Heart right ventricle (tissue), 16 donors: ENCODE results near the gene TP63. TPM values are rescaled to one million over a fixed set of nuclear protein-coding genes. Genes with fewer than 3 reads are reported as not detected.

Experiments
- ATAC-seq, 8 donors: fragments of 200-7000 bp; cut with Tn5 transposase; one replicate each; pipeline ENCODE4 v1.9.1; 2020; ENCODE audit warnings: mild to moderate bottlenecking in 8 of 8, moderate library complexity in 8 of 8, moderate number of reproducible peaks in 1 of 8
- DNase-seq, 2 donors: peaks; one replicate each; pipeline ENCODE4 v3.0.0-alpha.2; 2020
- H3K27ac ChIP-seq, 10 donors: fragments of 200-600 bp; sonication (generic) in 2 of 10; one replicate each; pipeline versions ENCODE4 v1.5.0 to v1.8.0; 2020 to 2022; ENCODE audit warnings: mild to moderate bottlenecking in 3 of 10
- H3K27me3 ChIP-seq, 7 donors: fragments of 200-600 bp; one replicate each; pipeline ENCODE4 v1.8.0; 2021 to 2022; ENCODE audit warnings: mild to moderate bottlenecking in 2 of 7
- H3K36me3 ChIP-seq, 9 donors: fragments of 200-600 bp; sonication (generic) in 1 of 9; one replicate each; pipeline versions ENCODE4 v1.5.0 to v1.8.0; 2020 to 2022; ENCODE audit warnings: mild to moderate bottlenecking in 2 of 9
- H3K4me1 ChIP-seq, 9 donors: fragments of 200-600 bp; sonication (generic) in 1 of 9; one replicate each; pipeline versions ENCODE4 v1.5.0 to v1.8.0; 2020 to 2022; ENCODE audit warnings: mild to moderate bottlenecking in 4 of 9
- H3K4me3 ChIP-seq, 10 donors: fragments of 200-600 bp; sonication (generic) in 2 of 10; one replicate each; pipeline versions ENCODE4 v1.5.0 to v1.8.0; 2020 to 2022; ENCODE audit warnings: mild to moderate bottlenecking in 7 of 10, moderate library complexity in 2 of 10
- H3K9me3 ChIP-seq, 11 donors: fragments of 200-600 bp in 10 of 11; sonication (generic) in 2 of 11; one replicate each; pipeline versions ENCODE4 v1.5.0 to v1.8.0; 2013 to 2022; ENCODE audit warnings: mild to moderate bottlenecking in 2 of 11, control low read depth in 1 of 11, moderate library complexity in 1 of 11
- WGBS, 2 donors: extraction: QIAGEN DNeasy Blood & Tissue Kit; methylation state at CpG; one replicate each; pipeline ENCODE4 v1.1.7; 2013; ENCODE audit warnings: inconsistent platforms in 1 of 2; 5-methylcytosine and 5-hydroxymethylcytosine counted together
- intact Hi-C, 10 donors: fragments of 100-400 bp; cut with DNase I; formaldehyde crosslinking; loops; one replicate each; pipeline versions ENCODE4 v1.11.1 to v1.14.2; 2022
- polyA plus RNA-seq, 2 donors: library from polyadenylated mRNA; stranded (reverse); fragments of 200-250 nt; gene quantifications; one replicate each; pipeline ENCODE4 v1.2.3, GENCODE V29; 2013
- total RNA-seq, 10 donors: library from RNA; stranded (reverse); fragmentation: NEBNext Ultra II Directional in 3 of 10; extraction: Animal tissue kit (Norgen Biotek cat#: 25700) in 3 of 10; gene quantifications; one replicate each; pipeline versions ENCODE4 v1.2.1 to v1.2.4, GENCODE V29; 2021 to 2023
- TF ChIP-seq, protein P1 (sequence below), 9 donors: fragments of 200-600 bp; sonication (generic) in 2 of 9; IDR thresholded peaks; one replicate each; pipeline versions ENCODE4 v1.5.0 to v1.8.0; 2021 to 2022; ENCODE audit warnings: antibody characterized with exemption in 9 of 9, mild to moderate bottlenecking in 5 of 9, moderate library complexity in 1 of 9
- donor health status: Arrhythmogenic right ventricular cardiomyopathy.
- donor health status: ischemic (EF 13 %, LVEDD 7.1; RV severe dilation, severe dysfunction).
- donor health status: healthy with polysubstance abuse.
- donor health status: DM: no; HTN: yes; CAD: no.
- donor health status: DM: no; HTN: no; CAD: no.
- donor health status: ischemic (EF 25% LVEDD 6.9; RV normal size, moderate dysfunction).
- donor health status: ischemic (EF 25% LVEDD 5.7; RV mildly dilated, moderate dysfunction).
- donor health status: healthy.
- donor health status: DM: yes; HTN: yes; CAD: no.
- donor health status: Ischemic cardiomyopathy.
- donor health status: ischemic (EF 35%, LVEDD 5.7; RV mildly dilated, moderate dysfunction).
- donor health status: nonischemic (EF 11% LVEDD 7.7; RV severe dilation, severe dysfunction).
- donor health status: DM: yes; HTN: yes; CAD: no.
- donor health status: PGD.
- donor health status: ischemic (EF 29% LVEDD 5.4; RV normal size, mild dysfunction).
- donor health status: nonischemic (EF 23%, LVEDD 6.1; RV moderate dilation, normal function).

Gene TP63
- total and polyA plus RNA-seq, 12 donors, result 0.07 to 1.5 (median 0.49) TPM

- intact Hi-C loops, result no loop called here
- peaks cover 0 to 7% (median 0%) of the 10 kb centered on the region in 9 donors for H3K4me1 ChIP-seq
- no peaks in the 10 kb centered on the region for H3K27me3 ChIP-seq
- TF ChIP-seq, protein P1, sequence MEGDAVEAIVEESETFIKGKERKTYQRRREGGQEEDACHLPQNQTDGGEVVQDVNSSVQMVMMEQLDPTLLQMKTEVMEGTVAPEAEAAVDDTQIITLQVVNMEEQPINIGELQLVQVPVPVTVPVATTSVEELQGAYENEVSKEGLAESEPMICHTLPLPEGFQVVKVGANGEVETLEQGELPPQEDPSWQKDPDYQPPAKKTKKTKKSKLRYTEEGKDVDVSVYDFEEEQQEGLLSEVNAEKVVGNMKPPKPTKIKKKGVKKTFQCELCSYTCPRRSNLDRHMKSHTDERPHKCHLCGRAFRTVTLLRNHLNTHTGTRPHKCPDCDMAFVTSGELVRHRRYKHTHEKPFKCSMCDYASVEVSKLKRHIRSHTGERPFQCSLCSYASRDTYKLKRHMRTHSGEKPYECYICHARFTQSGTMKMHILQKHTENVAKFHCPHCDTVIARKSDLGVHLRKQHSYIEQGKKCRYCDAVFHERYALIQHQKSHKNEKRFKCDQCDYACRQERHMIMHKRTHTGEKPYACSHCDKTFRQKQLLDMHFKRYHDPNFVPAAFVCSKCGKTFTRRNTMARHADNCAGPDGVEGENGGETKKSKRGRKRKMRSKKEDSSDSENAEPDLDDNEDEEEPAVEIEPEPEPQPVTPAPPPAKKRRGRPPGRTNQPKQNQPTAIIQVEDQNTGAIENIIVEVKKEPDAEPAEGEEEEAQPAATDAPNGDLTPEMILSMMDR (IDR thresholded peaks at IDR 0.05), result no peak
- H3K9me3 ChIP-seq, result no peaks in the 10 kb centered on the region
- 37 to 43% methylated on average over 2 of the region's 2 CpGs for WGBS, 2 donors
- H3K4me3 ChIP-seq, result no peak overlapping the region
- DNase-seq, result no peak
- H3K27ac ChIP-seq, result no peak overlapping the region
- no peak for ATAC-seq
- H3K36me3 ChIP-seq, result no peaks in the 10 kb centered on the region
Observed at GRCh38 chr3:189772584-189772983, 141.4 kb downstream of the TP63 start.

GRCh38 chr3:189773056-189773455 is 141.9 kb downstream of the TP63 start:
- Histone ChIP-seq H3K27me3 (no peaks in the 10 kb centered on the region), H3K4me3 (no peak overlapping the region), H3K27ac (no peak overlapping the region), H3K36me3 (no peaks in the 10 kb centered on the region), H3K4me1 (peaks cover 0 to 7% (median 0%) of the 10 kb centered on the region in 9 donors), H3K9me3 (no peaks in the 10 kb centered on the region)
- intact Hi-C loops, result no loop called here
- ATAC-seq, result no peak
- TF ChIP-seq, protein P1 (IDR thresholded peaks at IDR 0.05), result no peak
- DNase-seq, result no peak
- 66 to 74% methylated on average over 5 of the region's 5 CpGs for WGBS, 2 donors

- no peak overlapping the region for H3K27ac ChIP-seq
Observed at GRCh38 chr3:189776149-189776824, 145.1 kb downstream of the TP63 start.

DNA sequence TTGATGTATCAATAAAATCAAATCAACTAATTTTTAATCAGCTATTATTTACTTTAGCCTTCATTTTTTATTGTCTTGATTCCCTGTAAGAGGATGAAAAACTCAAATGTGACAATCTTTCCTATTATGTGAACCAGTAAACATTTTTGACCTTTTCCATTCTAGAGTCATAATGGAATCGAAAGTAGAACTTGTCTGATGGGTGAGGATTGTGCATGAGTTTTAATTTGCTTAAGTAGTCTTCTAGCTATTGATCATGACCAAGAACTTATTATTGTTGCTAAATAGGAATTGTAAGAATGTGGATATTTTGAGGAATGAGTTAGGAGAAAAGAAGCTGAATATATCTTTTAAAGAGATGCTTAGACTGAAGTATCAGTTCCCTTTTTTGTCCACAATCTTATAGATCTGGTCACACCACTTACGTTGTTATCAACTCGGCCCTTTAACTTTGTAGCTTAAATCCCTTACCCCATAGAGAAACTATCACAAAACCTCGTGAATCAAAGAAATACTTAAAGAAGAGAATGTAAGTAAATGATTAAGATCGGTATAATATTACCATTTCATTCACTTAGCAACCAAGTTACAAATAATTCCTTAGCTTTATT is 147.3 kb downstream of the TP63 start:
- Histone ChIP-seq H3K36me3 (no peaks in the 10 kb centered on the region), H3K4me1 (peaks cover 0 to 7% (median 0%) of the 10 kb centered on the region in 9 donors), H3K9me3 (no peaks in the 10 kb centered on the region), H3K27ac (no peak overlapping the region), H3K27me3 (no peaks in the 10 kb centered on the region), H3K4me3 (no peak overlapping the region)
- TF ChIP-seq, protein P1 (IDR thresholded peaks at IDR 0.05), result no peak
- intact Hi-C loops, result no loop called here
- ATAC-seq, result no peak
- DNase-seq, result no peak
- 92 to 94% methylated on average over 5 of the region's 5 CpGs for WGBS, 2 donors

More at GRCh38 chr3:189776149-189776824, 145.1 kb downstream of the TP63 start:
- Histone ChIP-seq H3K4me3 (no peak overlapping the region), H3K27me3 (no peaks in the 10 kb centered on the region), H3K4me1 (peaks cover 0 to 7% (median 0%) of the 10 kb centered on the region in 9 donors), H3K36me3 (no peaks in the 10 kb centered on the region), H3K9me3 (no peaks in the 10 kb centered on the region)
- DNase-seq (no peak), ATAC-seq (no peak)
- 37 to 44% methylated on average over 6 of the region's 6 CpGs for WGBS, 2 donors
- TF ChIP-seq, protein P1 (IDR thresholded peaks at IDR 0.05), result no peak
- intact Hi-C loops, result no loop called here
